ENCODE results near the gene STIMATE.

Gene STIMATE

DNA sequence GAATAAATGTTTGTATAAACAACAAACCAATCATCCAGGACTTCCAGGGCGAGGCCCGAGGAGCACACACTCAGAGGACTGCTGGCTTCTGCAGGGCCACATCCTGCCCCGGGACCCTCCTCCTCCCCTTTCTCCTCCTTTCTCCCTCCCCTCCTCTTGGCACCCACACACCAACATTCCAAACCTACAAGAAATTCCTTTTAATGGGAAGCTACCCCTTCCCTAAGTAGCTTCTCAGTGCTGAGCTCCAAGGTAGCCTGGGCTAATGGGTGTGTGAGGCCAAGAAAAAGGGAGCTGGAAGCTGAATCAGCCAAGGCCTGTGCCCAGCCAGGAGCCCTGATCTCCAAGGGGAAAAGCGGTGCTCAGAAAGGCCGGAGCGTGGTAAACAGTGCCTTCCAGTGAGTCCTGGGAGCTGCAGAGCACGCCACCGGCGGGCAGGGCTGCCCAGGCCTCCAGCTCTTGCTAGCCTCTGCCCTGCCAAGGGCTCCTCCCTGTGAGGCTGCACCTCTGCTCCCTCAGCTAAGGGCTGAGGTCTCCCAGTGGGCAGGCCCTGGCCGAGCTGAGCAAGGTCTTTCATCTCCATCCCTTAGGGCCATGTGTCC, 98.9 kb downstream of the STIMATE start:
- no peak for TF ChIP-seq POLR2A (IDR thresholded peaks at IDR 0.05; ENCODE audit: low read depth, low read length)
- no peak for DNase-seq (ENCODE audit: insufficient read length, low spot score)
- FAIRE-seq = no peak

DNA sequence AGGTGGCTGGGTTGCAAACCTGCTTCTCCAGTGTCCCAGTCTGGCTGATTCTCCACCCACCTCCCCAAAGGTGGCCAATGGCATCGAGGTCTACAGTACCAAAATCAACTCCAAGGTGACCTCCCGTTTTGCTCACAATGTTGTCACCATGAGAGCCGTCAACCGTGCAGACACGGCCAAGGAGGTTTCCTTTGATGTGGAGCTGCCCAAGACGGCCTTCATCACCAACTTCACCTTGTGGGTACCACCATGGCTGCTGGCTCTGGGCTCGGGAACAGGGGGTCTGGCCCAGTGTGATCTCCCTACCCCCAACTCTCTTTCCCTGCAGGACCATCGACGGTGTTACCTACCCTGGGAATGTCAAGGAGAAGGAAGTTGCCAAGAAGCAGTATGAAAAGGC, 100.9 kb downstream of the STIMATE start:
- FAIRE-seq (no peak), DNase-seq (ENCODE audit: insufficient read length, low spot score) (no peak)
- TF ChIP-seq POLR2A (IDR thresholded peaks at IDR 0.05; ENCODE audit: low read depth, low read length) = no peak

DNA sequence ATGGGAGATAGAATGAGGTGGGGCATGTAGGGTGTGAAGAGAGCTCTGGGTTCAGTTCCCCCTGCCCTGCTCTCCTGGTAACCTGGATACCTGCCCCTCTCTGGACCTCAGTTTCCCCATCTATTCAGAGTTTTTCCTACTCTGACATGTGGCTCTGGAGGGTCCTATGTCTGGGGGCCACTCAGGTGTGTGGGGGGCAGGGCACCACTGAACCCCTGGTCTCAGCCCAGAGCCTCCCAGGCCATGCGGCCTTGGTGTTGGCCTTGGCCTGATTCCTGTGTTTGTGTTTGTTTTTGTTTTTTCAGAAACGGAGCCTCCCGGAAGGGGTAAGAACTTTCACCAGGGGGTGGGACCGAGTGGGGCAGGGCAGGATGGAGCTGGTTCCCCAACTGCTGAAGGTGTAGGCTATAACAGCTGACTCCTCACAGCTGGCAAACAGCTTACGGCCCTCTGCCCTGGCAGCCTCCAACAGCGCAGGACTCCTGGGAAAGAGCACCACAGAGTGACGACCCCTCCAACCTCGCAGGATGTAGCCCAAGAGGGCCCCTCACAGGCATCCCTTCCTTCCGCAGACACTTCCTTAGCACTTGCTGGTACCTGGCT, 101.9 kb downstream of the STIMATE start:
- no peak for FAIRE-seq
- no peak for DNase-seq (ENCODE audit: insufficient read length, low spot score)
- no peak for TF ChIP-seq POLR2A (IDR thresholded peaks at IDR 0.05; ENCODE audit: low read depth, low read length)

DNA sequence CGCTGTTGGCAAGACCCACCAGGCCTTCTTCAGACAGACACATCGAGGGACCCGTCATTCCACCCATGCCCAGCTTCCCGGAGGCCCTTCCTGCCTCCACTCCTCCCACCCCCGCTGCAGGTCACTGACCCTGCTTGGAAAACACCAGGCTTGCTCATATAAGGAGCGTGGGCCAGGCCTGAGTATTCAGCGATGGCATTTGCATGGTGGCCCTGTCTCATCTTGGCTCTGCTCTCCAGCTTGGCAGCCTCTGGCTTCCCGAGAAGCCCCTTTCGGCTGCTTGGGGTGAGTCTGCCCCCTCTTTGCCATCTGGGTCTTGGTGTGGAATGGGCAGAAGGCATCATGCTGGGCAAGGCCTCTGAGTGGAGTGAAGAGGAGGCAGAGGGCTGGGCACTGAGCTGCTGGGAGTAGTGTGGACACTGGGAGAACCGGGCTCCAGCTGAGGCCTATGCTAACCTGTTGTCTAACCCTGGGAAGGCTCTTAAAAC, 102.7 kb downstream of the STIMATE start, which contains the start of gene ITIH3:
TSS of gene ITIH3 (plus strand) at position 185 of the 488 bp plus-strand sequence. CDS start at position 193, 8 bp downstream.
- FAIRE-seq (no peak), DNase-seq (ENCODE audit: insufficient read length, low spot score) (no peak)
- TF ChIP-seq POLR2A (IDR thresholded peaks at IDR 0.05; ENCODE audit: low read depth, low read length) = no peak

DNA sequence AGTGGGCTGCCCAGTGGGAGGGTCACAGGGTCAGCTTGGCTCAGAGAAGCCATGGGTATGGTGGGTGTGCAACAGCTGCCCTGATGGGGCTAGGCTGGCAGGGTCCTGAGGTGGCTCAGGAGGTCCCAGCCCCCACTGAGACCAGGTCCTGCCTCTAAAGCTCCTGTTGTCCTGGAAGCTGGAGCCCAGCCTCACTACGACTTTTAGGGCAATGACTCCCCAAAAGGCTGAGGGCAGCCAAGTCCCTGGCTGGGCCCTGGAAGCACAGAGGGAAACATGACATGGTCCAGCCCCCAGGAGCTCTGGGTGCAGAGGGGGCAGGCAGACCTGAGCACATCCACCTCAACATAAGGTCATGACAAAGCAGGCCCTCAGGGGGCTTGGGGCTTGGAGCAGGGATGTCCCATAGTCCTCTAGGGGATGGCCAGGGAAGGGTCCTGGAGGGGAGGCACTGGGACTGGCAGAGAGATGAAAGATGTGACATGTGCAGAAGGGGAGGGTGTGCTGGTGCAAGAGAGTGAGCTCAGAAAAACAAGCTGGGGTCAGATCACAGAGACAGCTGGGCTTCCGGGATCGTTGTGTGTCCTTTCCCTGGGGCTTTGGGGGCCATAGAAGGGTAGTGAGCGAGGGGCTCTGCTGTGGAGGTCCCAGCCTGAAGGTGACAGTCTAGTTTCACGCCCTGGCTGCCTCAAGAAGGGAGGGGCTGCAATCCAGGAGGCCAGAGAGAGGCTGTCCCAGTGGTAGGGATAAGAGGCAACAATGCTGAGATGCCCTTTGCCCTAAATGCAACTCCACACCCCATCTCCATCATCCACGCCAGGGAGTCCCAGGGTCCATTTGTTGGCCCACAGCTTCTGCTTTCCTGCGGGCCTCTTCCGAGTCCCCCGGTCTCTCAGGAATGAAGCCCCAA, 103.4 kb downstream of the STIMATE start:
- no peak for TF ChIP-seq POLR2A (IDR thresholded peaks at IDR 0.05; ENCODE audit: low read depth, low read length)
- DNase-seq (ENCODE audit: insufficient read length, low spot score) = no peak
- no peak for FAIRE-seq

DNA sequence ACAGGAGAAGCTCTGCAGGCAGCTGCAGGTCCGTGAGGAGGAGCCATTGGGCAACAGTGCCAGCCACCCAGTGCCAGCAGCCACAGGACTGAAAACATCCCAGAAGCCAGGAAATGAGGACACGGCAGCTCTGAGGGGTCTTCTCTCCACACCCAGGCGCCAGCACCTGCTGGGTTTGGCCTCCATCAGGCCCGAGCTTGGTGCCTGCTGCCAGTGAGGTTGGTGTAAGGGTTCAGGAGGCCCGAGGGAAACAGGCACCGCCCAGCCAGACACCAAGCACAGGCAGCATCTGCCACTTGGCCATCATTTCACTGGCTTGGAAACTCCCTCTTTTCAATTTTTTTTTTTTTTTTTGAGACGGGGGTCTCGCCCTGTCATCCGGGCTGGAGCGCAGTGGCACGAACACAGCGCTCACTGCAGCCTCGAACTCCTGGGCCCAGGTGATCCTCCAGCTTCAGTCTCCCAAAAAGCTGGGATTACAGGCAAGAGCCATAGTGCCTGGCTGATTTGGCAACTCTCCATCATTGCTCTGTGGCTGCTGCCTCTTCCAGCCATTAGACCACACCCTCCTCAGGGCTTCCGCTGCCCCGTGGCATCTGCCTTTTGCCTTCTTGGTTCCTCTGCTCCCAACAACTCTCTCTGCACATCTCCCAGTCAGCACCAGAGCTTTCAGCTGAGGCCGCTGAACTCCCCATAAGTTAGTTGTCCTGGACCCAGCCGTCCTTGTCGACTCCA, 104.2 kb downstream of the STIMATE start:
- FAIRE-seq (no peak), DNase-seq (ENCODE audit: insufficient read length, low spot score) (peak; percentile 29)
- TF ChIP-seq POLR2A (IDR thresholded peaks at IDR 0.05; ENCODE audit: low read depth, low read length) = no peak

DNA sequence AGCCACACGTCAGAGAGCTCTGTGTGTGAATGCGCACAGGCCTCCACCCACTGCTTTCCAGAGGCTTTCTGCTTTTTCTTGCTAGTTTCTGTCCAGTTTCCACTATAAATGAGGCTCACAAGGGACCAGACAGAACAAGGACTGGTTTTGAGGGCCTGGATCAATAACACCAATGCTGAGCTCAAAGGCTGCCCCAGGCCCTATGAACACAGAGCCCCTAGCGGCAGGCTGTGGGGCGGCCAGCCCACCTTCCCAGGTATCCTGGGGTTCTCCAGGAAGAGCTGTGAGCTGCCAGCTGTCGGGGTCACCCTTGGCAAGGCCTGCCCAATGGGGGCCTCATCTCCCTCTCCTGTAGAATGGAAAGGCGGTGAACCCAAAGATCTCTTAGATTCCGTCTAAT, 104.9 kb downstream of the STIMATE start:
- DNase-seq (ENCODE audit: insufficient read length, low spot score) = no peak
- no peak for TF ChIP-seq POLR2A (IDR thresholded peaks at IDR 0.05; ENCODE audit: low read depth, low read length)
- FAIRE-seq = no peak

DNA sequence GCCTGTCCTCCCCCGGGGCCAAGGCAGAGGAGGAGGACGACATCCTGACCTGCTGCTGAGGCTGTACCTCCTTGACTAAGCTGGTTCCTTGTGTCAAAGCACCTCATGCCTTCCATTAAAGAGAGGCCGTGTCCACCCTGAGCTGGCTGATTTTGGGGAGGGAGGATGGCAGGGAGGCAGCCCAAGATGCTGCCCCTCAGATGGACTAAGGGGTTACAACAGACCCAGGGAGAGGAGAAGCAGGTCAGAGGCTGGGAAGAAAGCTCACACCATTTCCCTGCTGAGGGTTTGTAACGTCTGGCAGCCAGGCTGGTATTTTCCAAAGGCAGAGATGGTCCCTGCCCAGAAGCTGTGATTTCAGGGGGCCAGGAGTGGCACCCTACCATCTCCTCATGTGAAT, 105.4 kb downstream of the STIMATE start:
- DNase-seq (ENCODE audit: insufficient read length, low spot score) = no peak
- no peak for TF ChIP-seq POLR2A (IDR thresholded peaks at IDR 0.05; ENCODE audit: low read depth, low read length)
- no peak for FAIRE-seq

DNA sequence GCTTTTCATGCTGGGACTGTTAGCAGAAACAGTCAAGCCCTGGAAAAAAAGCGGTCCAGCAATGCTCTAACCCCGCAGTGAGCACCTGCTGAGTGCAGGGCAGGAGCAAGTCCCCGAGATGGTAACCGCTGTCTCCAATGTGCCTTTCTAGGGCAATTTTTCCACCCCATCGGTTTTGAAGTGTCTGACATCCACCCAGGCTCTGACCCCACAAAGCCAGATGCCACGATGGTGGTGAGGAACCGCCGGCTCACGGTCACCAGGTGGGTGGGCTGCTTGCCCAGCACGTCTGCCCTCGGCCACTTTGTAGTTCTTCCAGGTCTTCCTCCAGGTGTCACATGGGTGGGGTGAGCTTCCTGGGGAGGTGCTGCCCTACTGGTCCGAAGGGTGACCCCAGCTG, 106.0 kb downstream of the STIMATE start:
- TF ChIP-seq POLR2A (IDR thresholded peaks at IDR 0.05; ENCODE audit: low read depth, low read length) = no peak
- FAIRE-seq (no peak), DNase-seq (ENCODE audit: insufficient read length, low spot score) (no peak)

DNA sequence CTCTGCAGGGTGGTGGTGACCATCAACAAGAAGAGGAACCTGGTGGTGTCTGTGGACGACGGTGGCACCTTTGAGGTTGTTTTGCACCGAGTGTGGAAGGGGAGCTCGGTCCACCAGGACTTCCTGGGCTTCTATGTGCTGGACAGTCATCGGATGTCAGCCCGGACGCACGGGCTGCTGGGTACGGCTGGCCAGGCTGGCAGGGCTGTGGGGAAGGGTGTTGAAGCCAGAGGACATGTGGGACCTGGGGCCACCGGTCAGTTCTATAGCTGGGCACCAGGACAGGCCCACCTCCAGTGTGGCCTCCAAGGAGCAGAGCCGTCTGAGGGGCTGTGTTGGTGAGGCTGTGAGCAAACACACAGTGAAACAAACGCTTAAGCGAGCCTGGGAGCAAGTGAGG, 106.6 kb downstream of the STIMATE start:
- no peak for DNase-seq (ENCODE audit: insufficient read length, low spot score)
- no peak for TF ChIP-seq POLR2A (IDR thresholded peaks at IDR 0.05; ENCODE audit: low read depth, low read length)
- no peak for FAIRE-seq

DNA sequence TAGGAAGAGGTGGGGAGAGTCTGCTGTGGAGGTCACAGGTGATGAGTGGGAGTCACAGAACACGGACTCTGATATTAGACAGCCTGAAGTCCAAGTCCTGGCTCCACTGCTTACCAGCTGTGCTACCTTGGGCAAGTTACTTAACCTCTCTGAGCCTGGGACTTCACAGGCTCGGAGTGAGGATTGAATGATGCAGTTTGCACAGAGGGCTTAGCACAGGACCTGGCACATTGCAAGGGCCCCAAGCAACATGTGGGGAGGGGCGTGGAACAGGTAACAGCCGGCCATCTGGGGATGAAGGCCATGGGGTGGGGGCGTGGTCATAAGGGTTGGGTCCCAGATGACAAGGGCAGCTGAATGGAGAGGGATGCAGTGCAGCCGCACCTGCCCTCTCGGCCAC, 107.0 kb downstream of the STIMATE start:
- FAIRE-seq (no peak), DNase-seq (ENCODE audit: insufficient read length, low spot score) (no peak)
- no peak for TF ChIP-seq POLR2A (IDR thresholded peaks at IDR 0.05; ENCODE audit: low read depth, low read length)

DNA sequence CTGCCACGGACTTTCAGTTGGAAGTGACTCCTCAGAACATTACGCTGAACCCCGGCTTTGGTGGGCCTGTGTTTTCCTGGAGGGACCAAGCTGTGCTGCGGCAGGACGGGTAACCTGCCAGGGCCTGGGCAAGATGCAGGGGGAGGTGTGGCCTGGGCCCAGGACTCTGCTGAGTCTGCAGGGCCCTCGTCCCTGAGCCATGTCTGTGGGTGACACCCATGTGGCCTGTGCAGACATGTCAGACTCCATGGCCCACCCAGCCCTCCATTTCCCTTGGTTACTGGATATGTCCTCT, 107.7 kb downstream of the STIMATE start:
- DNase-seq (ENCODE audit: insufficient read length, low spot score) = no peak
- FAIRE-seq = no peak
- no peak for TF ChIP-seq POLR2A (IDR thresholded peaks at IDR 0.05; ENCODE audit: low read depth, low read length)

DNA sequence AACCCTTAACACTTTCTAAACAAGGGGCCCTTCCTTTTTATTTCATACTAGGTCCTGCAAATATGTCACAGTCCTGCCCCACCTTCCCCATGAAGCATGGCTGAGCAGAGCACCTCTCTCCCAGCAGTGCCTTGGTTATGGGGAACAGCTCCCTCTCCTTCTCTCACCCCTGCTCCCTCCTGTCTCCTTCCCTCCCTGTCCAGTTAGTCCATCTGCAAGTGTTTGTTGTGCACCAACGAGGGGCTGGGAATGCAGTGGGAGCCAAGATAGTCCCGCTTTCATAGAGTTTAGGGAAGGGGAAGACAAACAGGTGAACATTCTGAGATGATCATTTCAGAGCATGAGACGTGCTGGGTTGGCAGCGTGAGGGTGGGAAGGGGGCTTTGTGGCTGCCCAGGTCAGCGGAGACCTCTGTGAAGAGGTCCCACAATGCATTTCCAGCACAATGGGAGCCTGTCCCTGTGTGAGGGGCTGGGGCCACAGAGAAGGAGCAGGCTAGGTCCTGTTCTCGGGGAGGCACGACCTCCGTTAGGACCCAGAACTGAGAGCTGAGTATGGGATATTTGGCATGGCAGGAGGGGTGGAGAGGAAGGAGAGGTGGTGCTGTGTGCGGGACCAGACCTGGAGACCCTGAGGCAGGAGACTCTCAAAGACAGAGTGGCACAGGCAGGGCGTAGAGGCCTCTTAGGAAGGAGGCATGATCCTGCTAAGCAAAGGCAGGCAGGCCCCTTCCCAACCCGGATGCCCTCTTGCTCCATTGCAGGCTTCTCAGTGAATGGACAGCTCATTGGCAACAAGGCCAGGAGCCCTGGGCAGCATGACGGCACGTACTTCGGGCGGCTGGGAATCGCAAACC, 108.2 kb downstream of the STIMATE start:
- no peak for TF ChIP-seq POLR2A (IDR thresholded peaks at IDR 0.05; ENCODE audit: low read depth, low read length)
- DNase-seq (ENCODE audit: insufficient read length, low spot score) (no peak), FAIRE-seq (no peak)

Data from H54 (cell line).